Adrenal gland (tissue), 12 donors: ENCODE data around the gene DEDD2. TPM values are rescaled to one million over a fixed set of nuclear protein-coding genes. Genes with fewer than 3 reads are reported as not detected.

Source experiments
- DNase-seq, 7 donors: peaks; one replicate each; pipeline ENCODE4 v3.0.0-alpha.2; 2019 to 2020
- H3K27ac ChIP-seq, 5 donors: fragments of 200-600 bp; sonication (generic) in 4 of 5; 1 replicate in 3 of 5; 2 replicates in 2 of 5; pipeline versions ENCODE4 v1.5.1 to v1.8.0; 2016 to 2020; ENCODE audit warnings: mild to moderate bottlenecking in 1 of 5
- H3K27me3 ChIP-seq: fragments of 200-600 bp; 2 replicates; pipeline ENCODE4 v1.8.0; 2021
- H3K36me3 ChIP-seq, 2 donors: fragments of 200-600 bp; replicated peaks in 1 of 2; 1 replicate in 1 of 2; 2 replicates in 1 of 2; pipeline versions ENCODE4 v1.5.1 to v1.8.0; 2018 to 2022
- H3K4me1 ChIP-seq, 2 donors: fragments of 200-600 bp; replicated peaks in 1 of 2; 1 replicate in 1 of 2; 2 replicates in 1 of 2; pipeline versions ENCODE4 v1.5.1 to v1.8.0; 2018 to 2021
- H3K4me3 ChIP-seq, 4 donors: fragments of 200-600 bp; sonication (generic) in 3 of 4; one replicate each; pipeline ENCODE4 v1.5.1; 2016 to 2018
- H3K9me3 ChIP-seq, 3 donors: fragments of 200-600 bp; sonication (generic) in 1 of 3; replicated peaks in 1 of 3; 1 replicate in 2 of 3; 2 replicates in 1 of 3; pipeline versions ENCODE4 v1.5.1 to v1.8.0; 2016 to 2021
- POLR2A ChIP-seq, 2 donors: fragments of 450-650 bp; IDR thresholded peaks; one replicate each; pipeline ENCODE4 v1.6.1; 2017; ENCODE audit warnings: antibody characterized with exemption in 2 of 2, mild to moderate bottlenecking in 2 of 2, moderate library complexity in 1 of 2
- WGBS, 4 donors: extraction: QIAGEN DNeasy Blood & Tissue Kit in 2 of 4; methylation state at CpG; one replicate each; pipeline versions ENCODE4 v1.1.5 to v1.1.7; 2013 to 2017; 5-methylcytosine and 5-hydroxymethylcytosine counted together
- intact Hi-C, 2 donors: fragments of 100-400 bp; cut with DNase I; formaldehyde crosslinking; loops; one replicate each; pipeline versions ENCODE4 v1.14.1 to v1.15.0; 2022 to 2023
- polyA plus RNA-seq, 3 donors: library from polyadenylated mRNA; stranded (reverse); fragments of 200-250 nt in 2 of 3; fragments of 350-450 nt in 1 of 3; fragmentation: Illumina TruSeq in 1 of 3; extraction: RNeasy Lipid Tissue Mini Kit (QIAGEN cat#74804) in 1 of 3; gene quantifications; one replicate each; pipeline ENCODE4 v1.2.3, GENCODE V29; 2013 to 2014
- total RNA-seq, 9 donors: library from RNA; depleted of rRNA in 4 of 9; stranded (reverse); fragments of >200 nt in 4 of 9; fragments of 120-200 nt in 1 of 9; fragmentation: NEBNext Ultra II Directional in 1 of 9; extraction: Animal tissue kit (Norgen Biotek cat#: 25700) in 1 of 9; gene quantifications; one replicate each; pipeline versions ENCODE4 v1.1.0 to v1.2.4, GENCODE V29; 2013 to 2023
- TF ChIP-seq, protein P1 (sequence below), 6 experiments: fragments of 450-650 bp in 4 of 6; fragments of 200-600 bp in 2 of 6; sonication (generic) in 1 of 6; IDR thresholded peaks; 1 replicate in 5 of 6; 2 replicates in 1 of 6; pipeline versions ENCODE4 v1.5.1 to v1.8.0; 2016 to 2021; ENCODE audit warnings: antibody characterized with exemption in 6 of 6, mild to moderate bottlenecking in 2 of 6, moderate library complexity in 1 of 6
- donor health status: healthy with polysubstance abuse.
- donor health status: Bipolar disorder and iron deficiency.
- donor health status: DM: yes; HTN: yes; CAD: no.
- donor health status: DM: no; HTN: no; CAD: no.
- donor health status: DM: no; HTN: no; CAD: no.
- donor health status: DM: yes; HTN: yes; CAD: no.

DEDD2 gene
- total and polyA plus RNA-seq, 12 donors: 26.0 to 54.8 (median 31.5) TPM

- Histone ChIP-seq H3K36me3 (peaks cover 0 to 17% of the 10 kb centered on the region in 2 donors), H3K4me1 (peaks cover 44 to 51% of the 10 kb centered on the region in 2 donors), H3K27ac (peak overlapping the region; percentile 91 to 100 (median 99)), H3K4me3 (peak overlapping the region; percentile 62 to 90 (median 86)), H3K9me3 (no peaks in the 10 kb centered on the region), H3K27me3 (no peaks in the 10 kb centered on the region)
- intact Hi-C loops: loop anchor here in 1 of 2 donors (2.0 kb wide), 1 partner anchor 15 kb away; the partner anchor contains the start of gene CIC
- TF ChIP-seq POLR2A (IDR thresholded peaks at IDR 0.05): peak in 1 of 2 donors; percentile 42
- TF ChIP-seq, protein P1, sequence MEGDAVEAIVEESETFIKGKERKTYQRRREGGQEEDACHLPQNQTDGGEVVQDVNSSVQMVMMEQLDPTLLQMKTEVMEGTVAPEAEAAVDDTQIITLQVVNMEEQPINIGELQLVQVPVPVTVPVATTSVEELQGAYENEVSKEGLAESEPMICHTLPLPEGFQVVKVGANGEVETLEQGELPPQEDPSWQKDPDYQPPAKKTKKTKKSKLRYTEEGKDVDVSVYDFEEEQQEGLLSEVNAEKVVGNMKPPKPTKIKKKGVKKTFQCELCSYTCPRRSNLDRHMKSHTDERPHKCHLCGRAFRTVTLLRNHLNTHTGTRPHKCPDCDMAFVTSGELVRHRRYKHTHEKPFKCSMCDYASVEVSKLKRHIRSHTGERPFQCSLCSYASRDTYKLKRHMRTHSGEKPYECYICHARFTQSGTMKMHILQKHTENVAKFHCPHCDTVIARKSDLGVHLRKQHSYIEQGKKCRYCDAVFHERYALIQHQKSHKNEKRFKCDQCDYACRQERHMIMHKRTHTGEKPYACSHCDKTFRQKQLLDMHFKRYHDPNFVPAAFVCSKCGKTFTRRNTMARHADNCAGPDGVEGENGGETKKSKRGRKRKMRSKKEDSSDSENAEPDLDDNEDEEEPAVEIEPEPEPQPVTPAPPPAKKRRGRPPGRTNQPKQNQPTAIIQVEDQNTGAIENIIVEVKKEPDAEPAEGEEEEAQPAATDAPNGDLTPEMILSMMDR (IDR thresholded peaks at IDR 0.05): no peak
- 0 to 1% (median 0%) methylated on average over 12 to 66 of the region's 71 CpGs for WGBS, 4 donors
- DNase-seq: peak; percentile 65 to 81 (median 74)
Measured at GRCh38 chr19:42253245-42254088, 36.0 kb upstream of the DEDD2 start.

GRCh38 chr19:42252365-42253244 lies 35.1 kb upstream of the DEDD2 start:
- Histone ChIP-seq H3K36me3 (peaks cover 0 to 20% of the 10 kb centered on the region in 2 donors), H3K27me3 (no peaks in the 10 kb centered on the region), H3K27ac (peak overlapping the region; percentile 91 to 100 (median 99)), H3K4me3 (peak overlapping the region; percentile 6 to 90 (median 60)), H3K9me3 (no peaks in the 10 kb centered on the region), H3K4me1 (peaks cover 47 to 51% of the 10 kb centered on the region in 2 donors)
- WGBS, 4 donors: 2 to 7% (median 3%) methylated on average over 25 to 27 of the region's 27 CpGs
- intact Hi-C loops: no loop called here
- DNase-seq: peak; percentile 68 to 84 (median 75)
- TF ChIP-seq, protein P1 (IDR thresholded peaks at IDR 0.05): no peak
- peak in 1 of 2 donors; percentile 57 for TF ChIP-seq POLR2A (IDR thresholded peaks at IDR 0.05)

DNA sequence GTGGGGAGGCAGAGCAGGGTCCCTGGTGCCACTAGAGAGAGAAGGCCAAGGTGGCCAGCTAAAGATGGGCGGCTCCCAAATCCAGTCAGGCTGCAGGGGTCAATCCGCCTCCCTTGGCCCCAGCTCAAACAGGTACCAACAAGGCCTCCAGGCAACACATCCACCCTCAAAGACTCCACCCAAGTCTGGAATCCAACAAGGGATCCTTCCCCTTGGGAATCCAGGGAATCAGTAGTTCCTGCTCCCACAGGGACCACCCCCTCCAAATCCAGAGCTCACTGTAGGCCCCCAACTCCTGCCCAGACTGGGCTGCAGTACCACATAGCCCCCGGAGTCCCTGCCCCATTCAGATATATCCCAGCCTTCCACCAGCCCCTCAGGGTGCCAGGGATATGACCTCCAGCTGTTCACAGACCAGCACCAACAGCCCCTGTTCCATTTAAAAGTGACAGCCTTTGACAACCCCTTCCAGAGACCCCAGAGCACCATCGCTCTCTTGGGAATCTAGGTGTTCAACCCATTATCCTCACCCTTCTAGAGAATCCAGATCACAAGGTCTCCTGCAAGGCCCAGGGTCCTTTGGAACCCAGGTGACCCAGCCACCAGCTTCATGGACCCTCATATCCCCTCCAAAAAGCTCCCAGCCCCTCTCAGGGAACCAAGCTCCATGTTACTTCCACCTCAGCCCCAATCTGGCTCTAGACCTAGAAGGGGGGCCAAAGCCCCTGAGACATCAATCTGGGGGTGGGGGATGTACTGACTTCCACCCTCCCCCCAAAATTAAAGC lies 34.3 kb upstream of the DEDD2 start:
- Histone ChIP-seq H3K27ac (peak overlapping the region; percentile 60 to 100 (median 99)), H3K4me1 (peaks cover 55 to 57% of the 10 kb centered on the region in 2 donors), H3K27me3 (no peaks in the 10 kb centered on the region), H3K9me3 (no peaks in the 10 kb centered on the region), H3K4me3 (peak overlapping the region in 1 of 4 donors; percentile 90), H3K36me3 (peaks cover 0 to 20% of the 10 kb centered on the region in 2 donors)
- peak in 1 of 7 donors; percentile 26 for DNase-seq
- intact Hi-C loops: loop anchor here in 1 of 2 donors (2.0 kb wide), 1 partner anchor 27 kb away; no protein-coding TSS in a partner anchor
- TF ChIP-seq, protein P1 (IDR thresholded peaks at IDR 0.05): no peak
- no peak for TF ChIP-seq POLR2A (IDR thresholded peaks at IDR 0.05)
- WGBS, 4 donors: 62 to 82% (median 75%) methylated on average over 4 of the region's 4 CpGs
